HG02678 (cell line): Measurements from ENCODE around the gene VWA5B2.

Experiments used
- ATAC-seq: cut with Tn5 transposase; IDR thresholded peaks from one replicate; pipeline ENCODE4 v1.9.1; 2021; ENCODE audit warnings: mild to moderate bottlenecking, moderate library complexity; ENCODE audit not compliant: unreplicated experiment

The VWA5B2 gene

DNA sequence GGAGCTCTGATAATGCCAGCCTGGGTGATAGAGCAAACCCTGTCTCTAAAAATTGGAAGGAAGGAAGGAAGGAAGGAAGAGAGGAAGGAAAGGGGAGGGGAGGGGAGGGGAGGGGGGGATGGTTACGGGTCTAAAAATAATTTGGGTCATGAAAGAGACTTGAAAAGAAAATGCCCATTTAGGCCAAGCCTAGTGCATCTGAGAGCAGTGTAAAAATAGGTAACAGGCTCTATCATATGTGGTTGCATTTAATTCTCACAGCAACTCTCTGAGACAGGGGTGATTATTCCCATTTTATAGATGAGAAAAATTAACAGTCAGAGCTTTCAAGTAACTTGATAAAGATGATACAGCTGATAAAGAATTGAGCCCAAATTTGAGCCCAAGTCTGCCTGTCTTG, 42.9 kb downstream of the VWA5B2 start:
- ATAC-seq, result no peak

DNA sequence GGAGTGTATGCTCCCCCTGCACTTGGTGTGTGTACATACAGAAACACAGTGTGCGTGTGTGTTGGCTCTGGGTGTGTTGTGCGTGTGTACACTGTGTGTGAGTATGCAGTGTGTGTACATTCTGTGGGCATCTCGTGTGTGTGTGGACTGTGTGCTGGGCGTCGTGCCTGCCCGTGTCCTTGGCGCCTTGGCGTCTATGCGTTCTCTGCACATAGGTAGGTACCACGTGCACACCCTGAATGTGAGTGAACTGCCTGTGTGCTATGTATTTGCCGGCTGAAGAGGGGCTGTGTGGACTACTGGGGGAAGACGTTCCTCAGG, 46.0 kb downstream of the VWA5B2 start:
- no peak for ATAC-seq

DNA sequence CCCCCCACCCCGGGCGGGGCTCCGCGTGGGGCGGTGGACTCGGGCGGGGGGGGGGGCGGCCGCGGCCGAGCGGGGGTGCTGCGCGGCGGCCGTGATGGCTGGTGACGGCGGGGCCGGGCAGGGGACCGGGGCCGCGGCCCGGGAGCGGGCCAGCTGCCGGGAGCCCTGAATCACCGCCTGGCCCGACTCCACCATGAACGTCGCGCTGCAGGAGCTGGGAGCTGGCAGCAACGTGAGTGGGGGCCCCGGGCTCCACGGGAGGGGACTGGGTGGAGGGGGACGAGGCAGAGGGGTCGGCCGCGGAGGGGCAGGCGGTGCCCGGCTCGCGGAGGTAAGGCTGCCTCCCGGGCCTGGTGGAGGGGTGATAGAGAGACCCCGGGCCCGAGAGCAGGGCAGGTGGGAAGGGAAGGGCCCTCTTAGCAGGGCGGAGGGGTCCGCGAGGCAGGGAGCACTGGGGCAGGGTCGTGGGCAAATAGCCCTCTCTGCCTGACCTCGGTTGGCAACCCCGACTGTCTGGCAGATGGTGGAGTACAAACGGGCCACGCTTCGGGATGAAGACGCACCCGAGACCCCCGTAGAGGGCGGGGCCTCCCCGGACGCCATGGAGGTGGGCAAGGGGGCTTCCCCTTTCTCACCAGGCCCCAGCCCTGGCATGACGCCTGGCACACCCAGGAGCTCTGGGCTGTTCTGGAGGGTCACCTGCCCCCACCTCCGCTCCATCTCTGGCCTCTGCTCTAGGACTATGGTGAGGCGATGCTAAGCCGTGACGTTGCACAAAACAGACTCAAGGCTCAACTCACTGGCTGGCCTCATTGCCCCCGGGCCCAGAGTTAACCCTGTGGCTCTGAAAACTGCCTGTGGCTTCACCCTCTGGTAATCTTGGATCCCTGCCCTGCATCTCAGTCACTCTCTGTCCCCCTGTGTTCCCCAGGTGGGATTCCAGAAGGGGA, 46.9 kb downstream of the VWA5B2 start, which contains the start of gene ECE2:
Gene ECE2 (plus strand): TSS at position 62 of the 950 bp plus-strand sequence. CDS start 132 bp downstream, at position 194.
- ATAC-seq, result no peak

DNA sequence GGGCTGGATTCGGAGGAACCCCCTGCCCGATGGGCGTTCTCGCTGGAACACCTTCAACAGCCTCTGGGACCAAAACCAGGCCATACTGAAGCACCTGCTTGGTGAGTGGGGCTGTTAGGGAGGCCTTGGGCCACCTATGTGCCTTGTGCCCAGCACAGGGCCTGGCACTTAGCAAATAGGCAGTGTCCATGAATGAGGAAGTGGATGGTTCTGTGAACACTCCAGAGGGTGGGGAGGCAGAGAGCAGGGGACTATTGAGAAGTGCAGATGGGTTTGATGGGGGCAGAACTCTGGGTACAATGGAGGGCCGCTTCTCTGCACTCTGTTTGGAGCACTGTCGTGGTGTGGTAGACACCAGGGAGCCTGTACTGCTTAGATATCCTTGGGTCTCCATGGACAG, 48.0 kb downstream of the VWA5B2 start:
- no peak for ATAC-seq

DNA sequence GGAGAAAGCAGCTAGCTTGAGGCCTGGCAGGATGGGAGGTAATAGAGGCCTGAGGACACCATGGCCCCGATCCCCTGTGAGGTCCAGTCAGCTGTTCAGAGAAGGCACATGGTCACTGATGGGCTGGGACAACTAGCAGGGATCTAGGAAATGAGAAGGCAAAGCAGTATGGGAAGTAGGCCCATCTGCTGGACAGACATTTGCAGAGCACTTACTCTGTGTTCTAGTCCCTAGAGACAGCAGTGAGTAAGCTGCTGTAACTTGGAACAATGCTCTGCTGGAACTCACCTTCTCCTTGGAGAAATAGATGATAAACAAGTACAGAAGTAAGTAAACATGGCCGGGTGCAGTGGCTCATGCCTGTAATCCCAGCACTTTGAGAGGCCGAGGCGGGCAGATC, 53.6 kb downstream of the VWA5B2 start:
- ATAC-seq, result no peak

DNA sequence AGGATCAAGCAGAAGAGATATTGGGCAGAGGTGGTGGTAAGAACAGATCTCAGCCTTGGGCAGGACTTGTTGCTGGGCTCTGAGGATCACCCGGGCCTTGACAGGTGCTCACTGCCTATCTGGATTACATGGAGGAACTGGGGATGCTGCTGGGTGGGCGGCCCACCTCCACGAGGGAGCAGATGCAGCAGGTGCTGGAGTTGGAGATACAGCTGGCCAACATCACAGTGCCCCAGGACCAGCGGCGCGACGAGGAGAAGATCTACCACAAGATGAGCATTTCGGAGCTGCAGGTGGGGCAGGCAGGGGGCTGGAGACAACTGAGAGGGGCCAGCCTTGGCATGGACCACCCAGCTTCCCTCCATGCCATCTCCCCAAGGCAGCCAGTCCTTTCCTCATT, 54.3 kb downstream of the VWA5B2 start:
- ATAC-seq, result no peak

DNA sequence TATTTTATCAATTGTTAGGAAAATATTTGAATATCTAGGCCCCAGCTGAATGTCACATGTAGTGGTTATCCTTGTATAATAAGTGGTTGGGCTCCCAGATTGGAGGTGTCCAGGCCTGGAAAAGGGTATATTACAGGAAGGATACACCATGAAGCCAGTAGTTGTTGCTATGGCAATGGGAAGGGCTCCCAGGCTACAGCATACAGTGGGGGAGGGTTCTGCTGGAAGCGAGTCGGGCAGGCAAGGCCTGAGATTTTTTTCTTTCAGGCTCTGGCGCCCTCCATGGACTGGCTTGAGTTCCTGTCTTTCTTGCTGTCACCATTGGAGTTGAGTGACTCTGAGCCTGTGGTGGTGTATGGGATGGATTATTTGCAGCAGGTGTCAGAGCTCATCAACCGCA, 55.3 kb downstream of the VWA5B2 start:
- ATAC-seq, result no peak

DNA sequence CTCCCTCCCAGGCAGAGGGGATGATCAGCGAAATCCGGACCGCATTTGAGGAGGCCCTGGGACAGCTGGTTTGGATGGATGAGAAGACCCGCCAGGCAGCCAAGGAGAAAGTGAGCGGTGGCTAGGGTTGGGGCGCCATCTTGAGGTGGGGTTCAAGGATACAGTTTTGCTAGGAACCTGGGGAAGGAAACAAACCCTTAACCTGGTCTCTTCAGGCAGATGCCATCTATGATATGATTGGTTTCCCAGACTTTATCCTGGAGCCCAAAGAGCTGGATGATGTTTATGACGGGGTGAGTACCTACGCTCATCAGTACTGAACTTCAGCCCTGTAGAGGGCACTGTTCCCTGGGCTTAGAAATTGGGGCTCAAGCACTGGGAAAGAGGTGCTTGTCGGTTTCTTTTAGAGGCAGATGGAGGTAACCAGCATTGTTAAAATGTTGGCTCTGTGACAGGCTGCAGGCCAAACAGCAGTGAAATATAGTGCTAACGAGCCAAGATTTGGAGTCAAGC, 60.1 kb downstream of the VWA5B2 start:
- ATAC-seq, result no peak

DNA sequence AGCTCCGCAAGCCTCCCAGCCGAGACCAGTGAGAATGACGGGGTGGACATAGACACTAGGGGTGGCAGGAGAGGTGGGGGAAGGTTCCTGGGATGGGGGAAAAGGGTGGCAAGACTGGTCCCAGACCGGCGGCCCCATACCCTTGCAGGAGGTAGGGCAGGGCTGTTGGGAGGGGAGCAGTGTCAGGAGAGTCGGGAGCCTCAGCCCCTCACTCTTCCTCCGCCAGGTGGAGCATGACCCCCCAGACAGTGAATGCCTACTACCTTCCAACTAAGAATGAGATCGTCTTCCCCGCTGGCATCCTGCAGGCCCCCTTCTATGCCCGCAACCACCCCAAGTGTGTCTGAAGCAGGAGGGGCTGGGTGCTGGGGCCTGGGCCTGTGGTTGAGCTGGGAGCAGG, 60.9 kb downstream of the VWA5B2 start:
- ATAC-seq, result no peak

DNA sequence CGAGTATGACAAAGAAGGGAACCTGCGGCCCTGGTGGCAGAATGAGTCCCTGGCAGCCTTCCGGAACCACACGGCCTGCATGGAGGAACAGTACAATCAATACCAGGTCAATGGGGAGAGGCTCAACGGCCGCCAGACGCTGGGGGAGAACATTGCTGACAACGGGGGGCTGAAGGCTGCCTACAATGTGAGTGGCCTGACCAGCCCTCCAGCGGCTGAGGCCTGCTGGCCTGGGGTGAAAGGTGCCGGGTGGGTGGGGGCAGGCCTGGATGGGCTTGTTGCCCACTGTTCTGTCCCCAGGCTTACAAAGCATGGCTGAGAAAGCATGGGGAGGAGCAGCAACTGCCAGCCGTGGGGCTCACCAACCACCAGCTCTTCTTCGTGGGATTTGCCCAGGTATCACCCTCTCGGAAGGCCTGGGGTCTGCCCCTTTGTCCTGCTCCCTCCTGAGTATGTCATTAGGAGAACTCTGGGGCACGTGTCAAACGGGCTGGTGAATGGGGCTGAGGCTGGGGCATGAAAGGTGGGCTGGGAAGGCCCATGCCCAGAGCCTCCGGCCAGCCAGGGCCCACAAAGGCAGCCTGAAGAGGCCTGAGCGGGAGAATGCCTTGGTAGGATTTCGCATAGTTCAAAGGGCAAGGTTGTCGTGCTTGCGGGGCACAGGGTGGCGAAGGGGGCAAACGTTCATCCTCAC, 61.8 kb downstream of the VWA5B2 start:
- no peak for ATAC-seq
